HL-60 (cell line): Measurements from ENCODE around the gene CARMIL1.

Source experiments
- GABPA ChIP-seq: IDR thresholded peaks from 2 replicates; pipeline ENCODE4 v1.6.1; 2012; ENCODE audit warnings: low read depth
- POLR2AphosphoS5 ChIP-seq: IDR thresholded peaks from 2 replicates; pipeline ENCODE4 v1.6.1; 2012; ENCODE audit warnings: low read depth
- SPI1 ChIP-seq: IDR thresholded peaks from 2 replicates; pipeline ENCODE4 v1.6.1; 2012; ENCODE audit warnings: low read depth, mild to moderate bottlenecking, borderline replicate concordance
- TF ChIP-seq, protein P1 (sequence below): IDR thresholded peaks from one replicate; pipeline ENCODE4 v1.5.1; 2011; ENCODE audit warnings: low read length, control low read depth, inconsistent platforms; ENCODE audit not compliant: insufficient read depth
- TF ChIP-seq, protein P2 (sequence below): IDR thresholded peaks from 2 replicates; pipeline ENCODE4 v1.6.1; 2012; ENCODE audit warnings: low read depth; ENCODE audit not compliant: insufficient replicate concordance

GRCh38 chr6:25608558-25609174, 329.5 kb downstream of the CARMIL1 start:
- TF ChIP-seq, protein P1, sequence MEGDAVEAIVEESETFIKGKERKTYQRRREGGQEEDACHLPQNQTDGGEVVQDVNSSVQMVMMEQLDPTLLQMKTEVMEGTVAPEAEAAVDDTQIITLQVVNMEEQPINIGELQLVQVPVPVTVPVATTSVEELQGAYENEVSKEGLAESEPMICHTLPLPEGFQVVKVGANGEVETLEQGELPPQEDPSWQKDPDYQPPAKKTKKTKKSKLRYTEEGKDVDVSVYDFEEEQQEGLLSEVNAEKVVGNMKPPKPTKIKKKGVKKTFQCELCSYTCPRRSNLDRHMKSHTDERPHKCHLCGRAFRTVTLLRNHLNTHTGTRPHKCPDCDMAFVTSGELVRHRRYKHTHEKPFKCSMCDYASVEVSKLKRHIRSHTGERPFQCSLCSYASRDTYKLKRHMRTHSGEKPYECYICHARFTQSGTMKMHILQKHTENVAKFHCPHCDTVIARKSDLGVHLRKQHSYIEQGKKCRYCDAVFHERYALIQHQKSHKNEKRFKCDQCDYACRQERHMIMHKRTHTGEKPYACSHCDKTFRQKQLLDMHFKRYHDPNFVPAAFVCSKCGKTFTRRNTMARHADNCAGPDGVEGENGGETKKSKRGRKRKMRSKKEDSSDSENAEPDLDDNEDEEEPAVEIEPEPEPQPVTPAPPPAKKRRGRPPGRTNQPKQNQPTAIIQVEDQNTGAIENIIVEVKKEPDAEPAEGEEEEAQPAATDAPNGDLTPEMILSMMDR, result no peak
- no peak for TF ChIP-seq POLR2AphosphoS5
- no peak for TF ChIP-seq SPI1
- TF ChIP-seq GABPA, result no peak
- TF ChIP-seq, protein P2, sequence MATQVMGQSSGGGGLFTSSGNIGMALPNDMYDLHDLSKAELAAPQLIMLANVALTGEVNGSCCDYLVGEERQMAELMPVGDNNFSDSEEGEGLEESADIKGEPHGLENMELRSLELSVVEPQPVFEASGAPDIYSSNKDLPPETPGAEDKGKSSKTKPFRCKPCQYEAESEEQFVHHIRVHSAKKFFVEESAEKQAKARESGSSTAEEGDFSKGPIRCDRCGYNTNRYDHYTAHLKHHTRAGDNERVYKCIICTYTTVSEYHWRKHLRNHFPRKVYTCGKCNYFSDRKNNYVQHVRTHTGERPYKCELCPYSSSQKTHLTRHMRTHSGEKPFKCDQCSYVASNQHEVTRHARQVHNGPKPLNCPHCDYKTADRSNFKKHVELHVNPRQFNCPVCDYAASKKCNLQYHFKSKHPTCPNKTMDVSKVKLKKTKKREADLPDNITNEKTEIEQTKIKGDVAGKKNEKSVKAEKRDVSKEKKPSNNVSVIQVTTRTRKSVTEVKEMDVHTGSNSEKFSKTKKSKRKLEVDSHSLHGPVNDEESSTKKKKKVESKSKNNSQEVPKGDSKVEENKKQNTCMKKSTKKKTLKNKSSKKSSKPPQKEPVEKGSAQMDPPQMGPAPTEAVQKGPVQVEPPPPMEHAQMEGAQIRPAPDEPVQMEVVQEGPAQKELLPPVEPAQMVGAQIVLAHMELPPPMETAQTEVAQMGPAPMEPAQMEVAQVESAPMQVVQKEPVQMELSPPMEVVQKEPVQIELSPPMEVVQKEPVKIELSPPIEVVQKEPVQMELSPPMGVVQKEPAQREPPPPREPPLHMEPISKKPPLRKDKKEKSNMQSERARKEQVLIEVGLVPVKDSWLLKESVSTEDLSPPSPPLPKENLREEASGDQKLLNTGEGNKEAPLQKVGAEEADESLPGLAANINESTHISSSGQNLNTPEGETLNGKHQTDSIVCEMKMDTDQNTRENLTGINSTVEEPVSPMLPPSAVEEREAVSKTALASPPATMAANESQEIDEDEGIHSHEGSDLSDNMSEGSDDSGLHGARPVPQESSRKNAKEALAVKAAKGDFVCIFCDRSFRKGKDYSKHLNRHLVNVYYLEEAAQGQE, result no peak
